ENCODE results near the gene METTL27.

DNA sequence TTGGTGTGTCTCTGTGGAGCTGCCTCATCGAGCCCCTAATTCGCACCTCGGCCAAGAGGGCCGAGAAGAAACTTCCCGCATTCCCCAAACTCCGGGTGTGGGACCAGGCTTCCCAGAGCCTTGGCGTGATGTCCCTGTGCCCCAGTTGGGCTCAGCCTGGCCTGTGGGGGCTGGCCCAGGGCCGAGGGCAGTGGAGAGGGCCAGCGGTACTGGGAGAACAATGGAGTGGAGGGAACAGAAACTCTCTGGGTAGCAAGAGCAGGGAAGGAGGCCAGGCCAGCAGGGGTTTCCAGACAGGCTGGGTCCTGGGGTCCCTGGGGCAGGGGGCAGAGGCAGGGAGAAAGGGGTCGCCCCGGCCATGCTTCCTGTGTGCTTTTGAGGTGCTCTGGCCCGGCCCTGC lies 34.7 kb upstream of the METTL27 start:
- TF ChIP-seq, protein P1, sequence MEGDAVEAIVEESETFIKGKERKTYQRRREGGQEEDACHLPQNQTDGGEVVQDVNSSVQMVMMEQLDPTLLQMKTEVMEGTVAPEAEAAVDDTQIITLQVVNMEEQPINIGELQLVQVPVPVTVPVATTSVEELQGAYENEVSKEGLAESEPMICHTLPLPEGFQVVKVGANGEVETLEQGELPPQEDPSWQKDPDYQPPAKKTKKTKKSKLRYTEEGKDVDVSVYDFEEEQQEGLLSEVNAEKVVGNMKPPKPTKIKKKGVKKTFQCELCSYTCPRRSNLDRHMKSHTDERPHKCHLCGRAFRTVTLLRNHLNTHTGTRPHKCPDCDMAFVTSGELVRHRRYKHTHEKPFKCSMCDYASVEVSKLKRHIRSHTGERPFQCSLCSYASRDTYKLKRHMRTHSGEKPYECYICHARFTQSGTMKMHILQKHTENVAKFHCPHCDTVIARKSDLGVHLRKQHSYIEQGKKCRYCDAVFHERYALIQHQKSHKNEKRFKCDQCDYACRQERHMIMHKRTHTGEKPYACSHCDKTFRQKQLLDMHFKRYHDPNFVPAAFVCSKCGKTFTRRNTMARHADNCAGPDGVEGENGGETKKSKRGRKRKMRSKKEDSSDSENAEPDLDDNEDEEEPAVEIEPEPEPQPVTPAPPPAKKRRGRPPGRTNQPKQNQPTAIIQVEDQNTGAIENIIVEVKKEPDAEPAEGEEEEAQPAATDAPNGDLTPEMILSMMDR (IDR thresholded peaks at IDR 0.05) = no peak
- TF ChIP-seq POLR2A (IDR thresholded peaks at IDR 0.05) = no peak
